Epidermal melanocyte (primary cell): ENCODE measurements around the gene LPCAT1.
"Not testable (repeated sequence)": the region's sequence is repeated elsewhere in the genome, so short reads cannot be mapped to it uniquely, and the experiment has no call there.

ENCODE experiments used
- DNase-seq: peaks from one replicate; pipeline ENCODE4 v3.0.0; 2011; ENCODE audit warnings: low spot score; ENCODE audit not compliant: insufficient read length

The LPCAT1 gene

GRCh38 chr5:1429066-1429465 is 94.7 kb downstream of the LPCAT1 start:
- no peak for DNase-seq

GRCh38 chr5:1428107-1428506 is 95.7 kb downstream of the LPCAT1 start:
- DNase-seq: no peak

DNA sequence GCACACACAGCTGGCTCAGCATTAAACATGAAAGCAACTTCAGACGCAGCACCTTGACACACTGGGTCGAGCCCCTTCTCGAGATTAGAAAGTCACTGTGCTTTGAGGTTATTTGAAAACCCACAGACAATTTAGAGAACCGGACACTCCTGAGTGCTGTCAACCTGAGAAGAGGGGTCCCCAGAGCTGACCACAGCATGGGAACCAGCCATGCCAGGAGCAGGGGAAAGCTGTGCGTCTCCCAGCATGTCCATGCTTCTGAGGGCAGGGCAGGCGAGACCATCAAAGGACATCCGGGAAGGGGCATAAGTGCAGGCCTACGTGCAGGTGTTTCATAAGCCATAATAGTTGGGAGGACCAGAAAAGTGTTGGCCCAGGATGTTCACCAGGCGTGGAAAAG is 99.0 kb downstream of the LPCAT1 start:
- no peak for DNase-seq

- no peak for DNase-seq
Observed at GRCh38 chr5:1423901-1424603, 99.7 kb downstream of the LPCAT1 start.

DNA sequence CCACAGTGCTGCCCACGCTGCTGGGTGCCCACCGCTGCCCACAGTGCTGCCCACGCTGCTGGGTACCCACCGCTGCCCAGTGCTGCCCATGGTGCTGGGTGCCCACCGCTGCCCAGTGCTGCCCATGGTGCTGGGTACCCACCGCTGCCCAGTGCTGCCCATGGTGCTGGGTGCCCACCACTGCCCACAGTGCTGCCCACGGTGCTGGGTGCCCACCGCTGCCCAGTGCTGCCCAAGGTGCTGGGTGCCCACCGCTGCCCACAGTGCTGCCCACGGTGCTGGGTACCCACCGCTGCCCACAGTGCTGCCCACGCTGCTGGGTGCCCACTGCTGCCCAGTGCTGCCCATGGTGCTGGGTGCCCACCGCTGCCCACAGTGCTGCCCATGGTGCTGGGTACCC is 101.2 kb downstream of the LPCAT1 start:
- DNase-seq: not testable (repeated sequence)

- no peak for DNase-seq
Observed at GRCh38 chr5:1421521-1422341, 102.0 kb downstream of the LPCAT1 start.

- DNase-seq: no peak
Observed at GRCh38 chr5:1420211-1421195, 103.3 kb downstream of the LPCAT1 start.

- DNase-seq: no peak
Observed at GRCh38 chr5:1419476-1420210, 104.1 kb downstream of the LPCAT1 start.

- no peak for DNase-seq
Observed at GRCh38 chr5:1418921-1419280, 104.9 kb downstream of the LPCAT1 start.

GRCh38 chr5:1418238-1418920 is 105.4 kb downstream of the LPCAT1 start:
- DNase-seq: no peak

- DNase-seq: no peak
Observed at GRCh38 chr5:1417586-1418225, 106.1 kb downstream of the LPCAT1 start.

- no peak for DNase-seq
Observed at GRCh38 chr5:1416856-1417469, 106.8 kb downstream of the LPCAT1 start.

GRCh38 chr5:1415626-1416360 is 108.0 kb downstream of the LPCAT1 start:
- no peak for DNase-seq

- DNase-seq: no peak
Observed at GRCh38 chr5:1415059-1415425, 108.7 kb downstream of the LPCAT1 start.

DNA sequence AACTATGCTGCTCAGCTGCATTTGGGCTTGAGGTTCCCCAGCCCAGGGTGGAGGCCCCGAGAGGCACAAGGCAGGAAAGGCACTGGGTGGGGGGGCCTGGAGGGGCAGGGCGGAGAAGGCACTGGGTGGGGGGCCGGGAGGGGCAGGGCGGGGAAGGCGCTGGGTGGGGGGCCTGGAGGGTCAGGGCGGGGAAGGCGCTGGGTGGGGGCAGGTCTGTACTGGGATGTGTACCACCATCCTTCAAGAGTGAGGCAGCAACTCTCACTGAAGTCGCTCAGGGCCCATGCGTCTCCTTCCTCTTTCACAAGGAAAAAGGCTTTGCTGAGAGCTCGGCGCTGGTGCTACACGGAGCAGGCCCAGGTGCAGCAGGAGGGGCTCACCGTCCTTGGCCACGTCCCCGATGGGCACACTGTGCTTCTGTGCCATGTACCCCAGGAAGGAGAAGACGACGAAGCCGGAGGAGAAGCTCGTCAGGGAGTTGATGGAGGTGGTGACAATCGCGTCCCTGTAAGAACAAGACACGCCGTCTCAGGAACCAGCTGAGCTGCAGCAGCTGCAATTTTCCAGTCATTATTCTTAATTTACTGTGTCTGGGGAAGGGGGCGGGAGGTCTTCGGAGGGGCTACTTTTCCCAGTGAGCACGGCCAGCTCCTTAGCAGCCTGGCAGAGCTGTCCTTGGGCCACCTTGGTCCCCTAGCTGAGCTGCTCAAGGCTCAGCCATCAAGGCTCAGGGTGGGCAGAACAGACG is 109.3 kb downstream of the LPCAT1 start:
- no peak for DNase-seq

- no peak for DNase-seq
Observed at GRCh38 chr5:1413611-1414241, 110.0 kb downstream of the LPCAT1 start.

- no peak for DNase-seq
Observed at GRCh38 chr5:1413211-1413610, 110.5 kb downstream of the LPCAT1 start.

- DNase-seq: no peak
Observed at GRCh38 chr5:1412621-1413020, 111.1 kb downstream of the LPCAT1 start.
